Measurements from ENCODE around the gene EMP1.
A peak's percentile ranks its signal among the peaks of the same experiment; 100 is the strongest.

The EMP1 gene

DNA sequence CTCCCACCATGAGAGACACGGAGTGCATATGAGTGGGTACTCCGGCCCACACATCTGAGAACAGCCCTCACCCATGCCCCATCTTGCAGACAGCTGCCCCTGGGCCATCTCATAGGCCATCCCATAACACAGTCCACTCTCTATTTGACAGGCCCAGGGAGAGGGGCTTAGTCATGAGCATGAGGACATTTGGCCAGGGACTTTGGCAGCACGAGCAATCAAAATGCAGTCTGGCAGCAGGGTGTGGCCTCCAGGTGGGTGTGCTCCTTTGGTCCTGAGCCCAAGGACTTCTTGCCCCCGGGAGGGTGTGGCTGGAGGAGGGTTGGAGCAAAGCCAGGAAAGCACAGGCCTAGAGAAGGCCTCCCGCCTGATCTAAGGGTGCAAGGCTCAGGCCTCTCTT, 25.6 kb downstream of the EMP1 start:
- DNase-seq (ENCODE audit: low read depth in 2 of 2), result no peak

DNA sequence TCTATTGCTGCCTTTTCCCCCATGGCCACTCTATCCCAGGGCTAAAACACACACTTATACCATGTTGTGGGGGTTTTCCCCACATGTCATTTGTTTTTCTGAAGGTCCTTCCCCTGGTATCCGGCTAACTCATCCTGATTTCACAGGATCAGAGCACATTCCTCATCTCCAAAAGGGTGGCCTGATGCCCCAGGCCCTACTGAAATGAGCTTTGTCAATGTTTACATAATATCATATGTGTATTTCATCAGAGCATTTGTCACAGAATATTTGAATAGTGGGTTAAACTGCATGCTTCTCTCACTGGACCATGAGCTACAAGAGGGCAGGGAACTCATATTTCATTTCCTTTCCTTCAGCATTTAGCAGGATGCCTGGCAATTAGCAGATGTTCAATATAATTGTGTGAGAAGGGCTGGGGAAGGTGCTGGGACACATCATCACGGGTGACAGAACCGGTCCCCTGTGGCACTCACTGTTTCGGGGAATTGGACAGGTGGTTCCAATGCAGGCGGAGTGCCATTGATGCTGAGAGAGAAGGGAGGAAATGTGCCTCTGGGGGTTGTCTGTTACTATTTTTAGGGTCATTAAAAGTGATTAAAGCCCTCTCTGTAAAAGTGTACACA, 26.8 kb downstream of the EMP1 start:
- no peak for DNase-seq (ENCODE audit: low read depth in 2 of 2)

DNA sequence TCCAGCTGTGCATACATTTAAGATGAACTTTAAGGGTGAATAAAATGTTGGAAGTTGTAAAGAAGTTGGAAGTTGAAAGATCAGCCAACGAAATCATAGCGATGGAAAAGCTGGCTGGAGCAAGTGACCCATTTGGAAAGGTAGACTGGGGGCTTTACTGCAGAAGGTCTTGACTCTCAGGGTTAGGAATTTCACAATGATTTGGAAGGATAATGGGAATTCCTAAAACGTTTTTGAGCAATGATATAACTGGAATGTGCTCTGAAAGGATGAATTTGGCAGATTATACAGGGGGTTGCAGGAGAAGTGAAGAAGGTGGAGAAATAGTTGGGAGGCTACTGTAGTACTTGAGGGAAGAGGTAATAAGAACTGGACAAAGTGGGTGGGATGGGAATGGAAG, 27.4 kb downstream of the EMP1 start:
- DNase-seq (ENCODE audit: low read depth in 2 of 2), result no peak

DNA sequence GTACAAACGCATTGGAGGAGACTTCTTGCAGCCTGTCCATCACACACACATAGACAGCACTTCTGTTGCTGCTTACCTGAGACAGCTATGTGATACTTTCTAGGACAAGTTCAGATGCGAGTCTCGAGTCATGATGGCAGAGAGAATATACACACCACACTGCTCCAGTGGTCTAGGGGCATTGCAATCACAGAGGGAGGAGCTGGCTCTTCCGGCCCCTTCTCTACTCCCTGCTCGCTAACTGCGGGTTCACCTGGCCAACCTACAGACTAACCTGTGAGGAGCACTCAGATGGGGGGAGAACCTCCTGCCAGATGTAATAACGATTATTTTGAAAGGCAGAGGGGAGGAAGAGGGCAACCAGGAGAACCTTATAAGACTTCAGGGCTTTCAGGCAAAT, 30.7 kb downstream of the EMP1 start:
- no peak for DNase-seq (ENCODE audit: low read depth in 2 of 2)

DNA sequence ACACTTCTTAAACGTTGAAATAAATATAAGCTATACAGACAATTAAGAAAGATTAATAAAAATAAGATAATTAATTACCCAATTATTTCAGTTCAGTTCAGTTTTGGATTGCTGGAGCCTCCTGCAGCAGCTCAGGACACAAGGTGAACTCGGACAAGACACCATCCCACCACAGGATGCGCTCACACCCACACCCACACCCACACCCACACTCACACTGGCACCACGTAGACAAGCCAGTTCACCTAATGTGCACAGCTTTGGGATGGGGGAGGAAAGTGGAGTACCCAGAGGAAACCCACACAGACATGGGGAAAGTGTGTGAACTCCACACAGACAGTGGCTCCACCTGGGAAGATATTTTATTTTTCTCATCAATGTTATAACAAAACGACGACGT, 32.1 kb downstream of the EMP1 start:
- DNase-seq (ENCODE audit: low read depth in 2 of 2), result no peak

DNA sequence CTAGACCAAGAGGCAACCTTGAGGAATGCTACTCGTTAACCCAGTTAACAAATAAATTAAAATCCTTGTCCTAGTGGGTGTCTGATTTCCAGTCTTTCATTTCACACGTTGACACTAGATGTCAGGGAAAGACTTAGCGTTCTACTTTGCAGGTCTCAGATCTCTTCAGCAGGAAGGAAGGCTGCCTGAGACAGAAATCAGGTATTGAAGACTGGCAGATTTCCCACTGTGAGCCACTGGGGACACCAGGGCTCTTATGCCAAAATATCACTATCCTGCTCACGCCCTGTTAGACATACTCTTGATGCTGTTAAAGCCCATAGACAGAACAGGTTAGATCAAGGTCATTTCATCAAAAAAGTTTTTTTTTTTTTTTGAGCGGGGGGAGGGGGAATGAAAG, 33.0 kb downstream of the EMP1 start:
- DNase-seq (ENCODE audit: low read depth in 2 of 2), result no peak

- no peak for DNase-seq (ENCODE audit: low read depth in 2 of 2)
These were observed 34.0 kb downstream of the EMP1 start for GRCh38 chr12:13230500-13230899.

DNA sequence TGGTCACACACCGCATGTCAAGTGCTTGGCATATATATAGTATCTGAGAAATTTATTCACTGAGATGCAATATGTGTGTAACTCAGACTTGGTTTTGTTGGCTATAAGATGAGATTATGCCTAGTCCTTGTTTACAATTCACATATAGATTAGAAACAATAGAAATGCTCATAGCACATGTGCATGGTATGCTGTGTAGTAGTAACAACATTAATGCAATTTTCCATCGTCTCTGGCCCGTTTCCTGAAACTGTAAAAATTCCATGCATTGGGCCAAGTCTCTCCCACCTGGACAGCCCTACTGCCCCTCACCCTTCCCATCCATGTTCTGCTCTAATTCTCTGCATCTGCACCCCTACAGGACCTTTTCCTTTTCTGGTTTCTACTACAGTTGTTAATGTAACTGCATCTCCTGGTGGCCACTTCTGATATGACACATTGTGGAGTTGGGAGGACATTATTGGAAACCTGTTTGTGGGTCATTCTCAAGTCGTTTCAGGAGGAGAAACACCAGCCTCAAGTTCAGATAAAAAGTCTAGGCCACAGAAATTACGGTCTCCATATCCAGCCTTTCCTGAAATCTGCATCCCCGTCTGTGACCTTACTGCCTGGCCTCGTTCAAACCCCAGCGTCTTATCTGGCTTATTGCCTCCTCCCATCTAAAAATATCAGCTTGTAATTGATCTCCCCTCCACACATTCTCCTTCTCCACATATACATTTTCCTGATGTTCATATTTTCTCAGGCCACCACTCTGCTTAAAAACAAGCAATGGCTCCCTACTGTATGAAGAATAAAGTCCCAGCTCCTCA, 37.5 kb downstream of the EMP1 start:
- no peak for DNase-seq (ENCODE audit: low read depth in 2 of 2)

- DNase-seq (ENCODE audit: low read depth in 2 of 2), result no peak
These were observed 41.7 kb downstream of the EMP1 start for GRCh38 chr12:13238204-13238603.

GRCh38 chr12:13241833-13242488, 45.4 kb downstream of the EMP1 start:
- no peak for DNase-seq (ENCODE audit: low read depth in 2 of 2)

GRCh38 chr12:13242936-13243335, 46.4 kb downstream of the EMP1 start:
- DNase-seq (ENCODE audit: low read depth in 2 of 2), result no peak

DNA sequence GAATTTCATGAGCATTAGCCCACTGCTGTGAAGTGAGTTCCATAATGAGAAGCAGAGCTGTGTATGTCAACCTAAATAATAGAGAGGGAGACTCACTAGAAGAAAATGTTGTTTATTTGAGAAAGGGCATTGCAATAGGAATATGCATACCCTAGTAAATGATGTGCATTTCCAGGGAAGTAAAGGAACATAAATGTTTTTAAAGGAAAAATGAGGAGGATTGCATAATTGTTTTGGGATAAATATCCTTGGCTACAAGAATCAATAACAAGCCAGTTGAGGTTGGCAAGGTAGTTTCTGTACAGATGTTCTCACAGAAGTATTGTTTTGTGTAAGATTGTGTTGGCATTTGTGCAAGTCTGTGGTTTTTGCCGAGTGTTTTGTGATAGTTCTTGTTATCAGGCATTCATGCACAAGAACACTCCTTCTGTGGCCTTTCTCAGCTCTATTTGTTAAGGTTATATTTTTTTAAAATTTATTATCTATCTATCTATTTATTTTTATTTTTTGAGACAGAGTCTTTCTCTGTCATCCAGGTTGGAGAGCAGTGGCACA, 47.1 kb downstream of the EMP1 start:
- DNase-seq (ENCODE audit: low read depth in 2 of 2), result no peak

- no peak for DNase-seq (ENCODE audit: low read depth in 2 of 2)
These were observed 51.1 kb downstream of the EMP1 start for GRCh38 chr12:13247596-13247995.

DNA sequence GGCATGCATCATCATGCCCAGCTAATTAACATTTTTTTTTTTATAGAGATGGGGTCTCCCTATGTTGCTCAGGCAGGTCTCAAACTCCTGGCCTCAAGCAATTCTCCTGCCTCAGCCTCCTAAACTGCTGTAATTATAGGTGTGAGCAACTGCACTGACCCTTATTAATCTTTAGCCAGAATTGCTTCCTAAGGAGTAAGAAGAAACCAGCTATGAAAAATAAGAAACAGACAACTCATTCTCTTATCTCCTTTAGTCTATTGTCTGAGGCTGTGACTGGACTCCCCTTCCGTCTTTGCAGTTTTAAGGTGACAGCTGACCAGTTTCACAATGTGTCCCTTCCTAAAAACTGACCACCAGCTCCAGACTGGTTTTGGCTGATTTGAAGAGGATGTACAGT, 52.4 kb downstream of the EMP1 start:
- no peak for DNase-seq (ENCODE audit: low read depth in 2 of 2)

- DNase-seq (ENCODE audit: low read depth in 2 of 2), result no peak
These were observed 53.9 kb downstream of the EMP1 start for GRCh38 chr12:13250416-13250815.

- DNase-seq (ENCODE audit: low read depth in 2 of 2), result no peak
These were observed 55.0 kb downstream of the EMP1 start for GRCh38 chr12:13251521-13251920.

DNA sequence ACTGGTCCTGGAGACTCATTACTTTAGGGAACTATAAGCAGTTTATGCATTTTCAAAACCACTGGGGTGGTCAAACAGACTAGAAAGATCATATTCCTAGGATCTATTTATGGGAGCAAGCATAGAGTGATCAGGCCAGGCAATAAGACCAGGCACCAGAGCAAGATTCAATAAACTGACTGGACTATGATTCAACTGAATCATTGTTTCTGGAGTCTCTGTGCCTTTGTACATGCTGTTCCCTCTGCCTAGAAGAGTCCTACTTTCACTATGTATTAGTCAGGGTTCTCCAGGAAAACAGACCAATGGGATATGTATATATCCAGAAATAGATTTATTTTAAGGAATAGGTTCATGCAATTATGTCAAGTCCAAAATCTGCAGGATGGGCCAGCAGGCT, 55.5 kb downstream of the EMP1 start:
- DNase-seq (ENCODE audit: low read depth in 2 of 2), result no peak

DNA sequence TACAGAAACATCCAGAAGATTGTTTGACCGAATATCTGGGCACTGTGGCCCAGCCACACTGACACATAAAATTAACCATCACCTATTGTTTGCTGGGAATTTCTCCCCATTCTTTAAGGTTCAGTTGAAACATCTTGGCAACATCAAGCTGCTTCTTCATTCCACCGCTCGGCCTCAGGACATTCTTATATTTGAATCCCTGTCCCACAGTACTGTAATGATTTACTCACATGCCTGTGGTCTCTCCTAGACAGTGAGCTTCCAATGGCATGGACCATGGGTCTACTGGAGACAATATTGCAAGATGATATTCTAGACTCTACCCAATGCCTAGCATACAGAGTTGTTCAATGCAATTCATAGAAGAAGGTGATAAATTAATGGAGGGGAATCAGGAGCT, 56.1 kb downstream of the EMP1 start:
- DNase-seq (ENCODE audit: low read depth in 2 of 2), result no peak

GRCh38 chr12:13253966-13254760, 57.6 kb downstream of the EMP1 start:
- DNase-seq (ENCODE audit: low read depth in 2 of 2), result no peak

DNA sequence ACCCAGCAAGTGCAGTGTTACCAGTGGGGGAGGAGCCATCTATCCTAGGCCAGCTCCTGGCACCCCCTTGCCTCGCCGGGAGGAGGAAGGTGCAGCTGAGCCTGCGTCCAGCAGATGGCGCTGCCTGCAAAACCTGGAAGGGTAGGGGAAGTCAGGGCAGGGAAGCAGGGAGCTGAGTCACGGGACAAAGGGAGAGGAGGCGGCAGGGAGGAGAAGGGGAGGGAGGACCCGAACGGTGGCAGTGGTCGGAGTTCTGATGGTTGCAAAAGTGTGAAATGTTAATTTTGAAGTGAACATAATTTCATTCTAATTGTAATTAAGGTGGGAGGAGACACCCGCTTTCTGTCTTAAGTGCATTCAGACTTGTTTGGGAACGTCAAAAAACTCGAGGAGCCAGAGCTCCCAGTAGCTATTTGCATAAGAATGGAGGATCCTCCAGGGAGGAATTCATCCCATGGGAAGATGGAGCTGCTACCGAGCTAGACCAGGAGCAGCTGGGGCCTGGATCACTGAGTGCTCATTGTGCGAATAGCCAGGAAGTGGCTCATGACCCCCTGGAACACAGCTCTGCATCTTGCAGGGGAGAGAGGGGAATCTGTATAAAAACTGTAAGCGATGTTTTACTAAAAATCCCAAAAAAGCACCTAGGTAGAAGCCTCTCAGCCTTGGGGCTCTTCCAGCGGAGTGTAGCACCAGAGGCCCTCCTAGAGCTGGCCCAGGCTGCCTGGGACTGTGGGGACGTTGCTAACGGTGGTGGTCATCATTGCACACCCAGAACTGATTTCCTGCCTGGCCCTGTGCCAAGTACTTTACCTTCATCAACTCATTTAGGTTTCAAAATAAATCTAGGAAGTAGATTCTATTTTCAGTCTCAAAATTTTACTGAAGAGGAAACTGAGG, 59.5 kb downstream of the EMP1 start:
- peak; percentile 41 to 46 for DNase-seq (ENCODE audit: low read depth in 2 of 2)

- no peak for DNase-seq (ENCODE audit: low read depth in 2 of 2)
These were observed 60.1 kb downstream of the EMP1 start for GRCh38 chr12:13256692-13257045.
